GM04503 (cell line): Measurements from ENCODE around the gene AUTS2.

ENCODE experiments used
- DNase-seq: peaks from one replicate; pipeline ENCODE4 v3.0.0-alpha.2; 2012; ENCODE audit warnings: low read depth

AUTS2 gene

GRCh38 chr7:69656890-69657289 lies 58.6 kb downstream of the AUTS2 start:
- peak; percentile 37 for DNase-seq

- DNase-seq: no peak
These were observed 59.1 kb downstream of the AUTS2 start for GRCh38 chr7:69657331-69657730.

- DNase-seq: no peak
These were observed 59.7 kb downstream of the AUTS2 start for GRCh38 chr7:69657985-69658384.

- DNase-seq: no peak
These were observed 61.7 kb downstream of the AUTS2 start for GRCh38 chr7:69659983-69660382.

GRCh38 chr7:69661342-69661741 lies 63.1 kb downstream of the AUTS2 start:
- no peak for DNase-seq

GRCh38 chr7:69663911-69664832 lies 65.9 kb downstream of the AUTS2 start:
- DNase-seq: no peak

- no peak for DNase-seq
These were observed 67.1 kb downstream of the AUTS2 start for GRCh38 chr7:69665369-69665768.

GRCh38 chr7:69668339-69668870 lies 70.1 kb downstream of the AUTS2 start:
- DNase-seq: no peak

- DNase-seq: no peak
These were observed 72.4 kb downstream of the AUTS2 start for GRCh38 chr7:69670701-69671100.

- no peak for DNase-seq
These were observed 74.8 kb downstream of the AUTS2 start for GRCh38 chr7:69673074-69673473.

- DNase-seq: no peak
These were observed 76.5 kb downstream of the AUTS2 start for GRCh38 chr7:69674701-69675182.

- no peak for DNase-seq
These were observed 78.0 kb downstream of the AUTS2 start for GRCh38 chr7:69676247-69676646.

- DNase-seq: no peak
These were observed 79.0 kb downstream of the AUTS2 start for GRCh38 chr7:69677054-69677852.

- no peak for DNase-seq
These were observed 79.7 kb downstream of the AUTS2 start for GRCh38 chr7:69677881-69678493.

- no peak for DNase-seq
These were observed 80.4 kb downstream of the AUTS2 start for GRCh38 chr7:69678494-69679187.

GRCh38 chr7:69681181-69681580 lies 82.9 kb downstream of the AUTS2 start:
- DNase-seq: no peak

- no peak for DNase-seq
These were observed 84.2 kb downstream of the AUTS2 start for GRCh38 chr7:69682518-69682917.

GRCh38 chr7:69683002-69683401 lies 84.7 kb downstream of the AUTS2 start:
- DNase-seq: no peak

GRCh38 chr7:69684369-69685292 lies 86.4 kb downstream of the AUTS2 start:
- no peak for DNase-seq

GRCh38 chr7:69685293-69685631 lies 87.0 kb downstream of the AUTS2 start:
- DNase-seq: no peak

- DNase-seq: no peak
These were observed 88.1 kb downstream of the AUTS2 start for GRCh38 chr7:69686366-69686765.
